Nephron progenitor cell (in vitro differentiated cells): ENCODE measurements around the gene SERINC2.

ENCODE experiments used
- DNase-seq: peaks from one replicate; pipeline ENCODE4 v3.0.0; 2021
- H3K27ac Mint-ChIP-seq: 2 replicates; pipeline ENCODE4 v1.8.0; 2021; ENCODE audit warnings: mild to moderate bottlenecking, moderate library complexity, mixed read lengths
- H3K27me3 Mint-ChIP-seq: 2 replicates; pipeline ENCODE4 v1.8.0; 2021; ENCODE audit warnings: mild to moderate bottlenecking, low read depth, mixed read lengths; ENCODE audit not compliant: poor library complexity
- H3K36me3 Mint-ChIP-seq: 2 replicates; pipeline ENCODE4 v1.8.0; 2021; ENCODE audit warnings: low read depth, mixed read lengths
- H3K4me1 Mint-ChIP-seq: 2 replicates; pipeline ENCODE4 v1.8.0; 2021; ENCODE audit warnings: mixed read lengths
- H3K4me3 Mint-ChIP-seq: 2 replicates; pipeline ENCODE4 v1.8.0; 2021; ENCODE audit warnings: mild to moderate bottlenecking, moderate library complexity, mixed read lengths
- H3K9me3 Mint-ChIP-seq: 2 replicates; pipeline ENCODE4 v1.8.0; 2021; ENCODE audit warnings: mild to moderate bottlenecking, moderate library complexity, mixed read lengths
- CTCF ChIP-seq: fragments of 200-600 bp; sonication (generic); IDR thresholded peaks from 2 replicates; pipeline ENCODE4 v1.5.0; 2021; ENCODE audit warnings: antibody characterized with exemption

SERINC2 gene

GRCh38 chr1:31407029-31407626, 5.9 kb upstream of the SERINC2 start:
- Mint-ChIP-seq H3K27ac (no peak overlapping the region), H3K9me3 (no peaks in the 10 kb centered on the region), H3K4me3 (no peak overlapping the region), H3K4me1 (peaks cover 2% of the 10 kb centered on the region), H3K36me3 (no peaks in the 10 kb centered on the region), H3K27me3 (peaks cover 35% of the 10 kb centered on the region)
- DNase-seq: no peak
- TF ChIP-seq CTCF: no peak

GRCh38 chr1:31408788-31409318, 4.2 kb upstream of the SERINC2 start:
- H3K4me1 Mint-ChIP-seq: peaks cover 10% of the 10 kb centered on the region
- no peak overlapping the region for H3K4me3 Mint-ChIP-seq
- no peak for TF ChIP-seq CTCF
- no peak overlapping the region for H3K27ac Mint-ChIP-seq
- H3K27me3 Mint-ChIP-seq: peaks cover 45% of the 10 kb centered on the region
- no peaks in the 10 kb centered on the region for H3K36me3 Mint-ChIP-seq
- H3K9me3 Mint-ChIP-seq: no peaks in the 10 kb centered on the region
- DNase-seq: no peak

GRCh38 chr1:31409946-31410858, 2.8 kb upstream of the SERINC2 start:
- no peak for DNase-seq
- Mint-ChIP-seq H3K36me3 (no peaks in the 10 kb centered on the region), H3K27ac (no peak overlapping the region), H3K4me1 (peaks cover 21% of the 10 kb centered on the region), H3K9me3 (no peaks in the 10 kb centered on the region), H3K4me3 (no peak overlapping the region), H3K27me3 (peaks cover 53% of the 10 kb centered on the region)
- no peak for TF ChIP-seq CTCF

GRCh38 chr1:31410871-31411270, 2.1 kb upstream of the SERINC2 start:
- no peaks in the 10 kb centered on the region for H3K36me3 Mint-ChIP-seq
- H3K27ac Mint-ChIP-seq: no peak overlapping the region
- TF ChIP-seq CTCF: no peak
- no peak for DNase-seq
- H3K4me1 Mint-ChIP-seq: peaks cover 21% of the 10 kb centered on the region
- no peak overlapping the region for H3K4me3 Mint-ChIP-seq
- no peaks in the 10 kb centered on the region for H3K9me3 Mint-ChIP-seq
- peaks cover 53% of the 10 kb centered on the region for H3K27me3 Mint-ChIP-seq

- H3K9me3 Mint-ChIP-seq: no peaks in the 10 kb centered on the region
- peaks cover 53% of the 10 kb centered on the region for H3K27me3 Mint-ChIP-seq
- peaks cover 24% of the 10 kb centered on the region for H3K4me1 Mint-ChIP-seq
- TF ChIP-seq CTCF: no peak
- H3K4me3 Mint-ChIP-seq: peak overlapping the region; percentile 82
- no peak for DNase-seq
- no peaks in the 10 kb centered on the region for H3K36me3 Mint-ChIP-seq
- no peak overlapping the region for H3K27ac Mint-ChIP-seq
Observed at GRCh38 chr1:31412205-31412604, 808 bp upstream of the SERINC2 start.
